HepG2 (cell line): Measurements from ENCODE around the gene MYO1G. TPM values are rescaled to one million over a fixed set of nuclear protein-coding genes. Genes with fewer than 3 reads are reported as not detected.

Experiments
- ATAC-seq: fragments of 200-7000 bp; cut with Tn5 transposase; 3 replicates; pipeline ENCODE4 v1.9.1; 2020; ENCODE audit warnings: mild to moderate bottlenecking, moderate library complexity
- BruUV-seq: library from RNA; stranded (reverse); fragments of 400-500 nt; replicated peaks from 2 replicates; lab custom pipeline; 2021; lab: Mats Ljungman, UMichigan
- CTCF ChIA-PET: fragments of 300-600 bp; formaldehyde crosslinking; extraction: SDS; loops from one replicate; lab custom pipeline; 2021; ENCODE audit warnings: low total read pairs, inconsistent platforms, low intra/inter-chr PET ratio; lab: Yijun Ruan, JAX
- POLR2A ChIA-PET: fragments of 350-600 bp; sonication (Branson Sonifier 250); formaldehyde crosslinking; loops from one replicate; lab custom pipeline; 2020; ENCODE audit warnings: antibody characterized with exemption, inconsistent platforms; lab: Yijun Ruan, JAX
- DNase-seq: peaks from one replicate; pipeline ENCODE4 v3.0.0-alpha.2; 2015; ENCODE audit warnings: low spot score
- FAIRE-seq: peaks from 3 replicates; lab custom pipeline; 2011; peaks lifted over from hg19 to GRCh38; lab: Jason Lieb, UNC
- H2AFZ ChIP-seq: one replicate; pipeline ENCODE4 v1.6.1; 2011; ENCODE audit warnings: low read length, inconsistent platforms
- H3K27ac ChIP-seq: fragments of 300-600 bp; 3 replicates; pipeline ENCODE4 v1.8.0; 2011; ENCODE audit warnings: mixed run types, mild to moderate bottlenecking, mixed read lengths, low read length, inconsistent platforms; ENCODE audit not compliant: insufficient read depth; ENCODE audit errors: extremely low read length
- H3K27me3 ChIP-seq, 2 experiments: fragments of 200-600 bp in 1 of 2; 2 replicates in 1 of 2; 3 replicates in 1 of 2; pipeline versions ENCODE4 v1.6.0 to v1.8.0; 2011; ENCODE audit warnings: low read length in 2 of 2, mild to moderate bottlenecking in 2 of 2, moderate library complexity in 2 of 2, inconsistent platforms in 1 of 2; ENCODE audit not compliant: insufficient read depth in 2 of 2, control insufficient read depth in 1 of 2
- H3K36me3 ChIP-seq, 2 experiments: fragments of 200-600 bp in 1 of 2; replicated peaks in 1 of 2; 2 replicates in 1 of 2; 3 replicates in 1 of 2; pipeline versions ENCODE4 v1.5.1 to v1.8.0; 2011; ENCODE audit warnings: low read length in 2 of 2, inconsistent platforms in 1 of 2; ENCODE audit not compliant: insufficient read depth in 2 of 2, control insufficient read depth in 1 of 2
- H3K4me1 ChIP-seq: 2 replicates; pipeline ENCODE4 v1.5.1; 2012; ENCODE audit warnings: low read length, inconsistent platforms; ENCODE audit not compliant: insufficient read depth
- H3K4me2 ChIP-seq: 2 replicates; pipeline ENCODE4 v1.6.0; 2011; ENCODE audit warnings: low read depth, low read length, inconsistent platforms
- H3K4me3 ChIP-seq, 3 experiments: fragments of 200-600 bp in 1 of 3; sonication (generic), shearing (Covaris generic) in 1 of 3; replicated peaks in 1 of 3; 2 replicates each; pipeline ENCODE4 v1.5.1; 2011 to 2016; ENCODE audit warnings: low read length in 3 of 3, inconsistent platforms in 2 of 3, low read depth in 2 of 3, mild to moderate bottlenecking in 2 of 3, control low read depth in 1 of 3, mixed read lengths in 1 of 3; ENCODE audit not compliant: insufficient read depth in 1 of 3
- H3K79me2 ChIP-seq: one replicate; pipeline ENCODE4 v1.6.1; 2011; ENCODE audit warnings: low read length, inconsistent platforms; ENCODE audit not compliant: insufficient read depth
- H3K9ac ChIP-seq: 2 replicates; pipeline ENCODE4 v1.6.0; 2011; ENCODE audit warnings: mild to moderate bottlenecking, low read depth, low read length, inconsistent platforms; ENCODE audit not compliant: insufficient read depth
- H3K9me3 ChIP-seq: 2 replicates; pipeline ENCODE4 v1.5.1; 2012; ENCODE audit warnings: mild to moderate bottlenecking, low read length
- H4K20me1 ChIP-seq: 2 replicates; pipeline ENCODE4 v1.6.0; 2011; ENCODE audit warnings: inconsistent platforms, mild to moderate bottlenecking, low read length, moderate library complexity; ENCODE audit not compliant: insufficient read depth
- GATAD1 ChIP-seq: IDR thresholded peaks from 2 replicates; pipeline ENCODE4 v1.6.1; 2016; ENCODE audit warnings: missing genetic modification reagents, missing compliant biosample characterization
- JDP2 ChIP-seq: sonication (generic); formaldehyde crosslinking; IDR thresholded peaks from 2 replicates; pipeline ENCODE4 v1.8.1; 2022; ENCODE audit warnings: missing genetic modification reagents, borderline replicate concordance
- MEF2D ChIP-seq: sonication (generic); formaldehyde crosslinking; IDR thresholded peaks from 2 replicates; pipeline ENCODE4 v1.5.1; 2020; ENCODE audit warnings: mild to moderate bottlenecking, missing genetic modification reagents
- POGZ ChIP-seq: sonication (generic); formaldehyde crosslinking; IDR thresholded peaks from 2 replicates; pipeline ENCODE4 v1.4.0; 2020; ENCODE audit warnings: mild to moderate bottlenecking, missing genetic modification reagents
- SALL2 ChIP-seq: sonication (generic); formaldehyde crosslinking; IDR thresholded peaks from 2 replicates; pipeline ENCODE4 v1.8.1; 2023; ENCODE audit warnings: mild to moderate bottlenecking, missing genetic modification reagents, inconsistent platforms
- THYN1 ChIP-seq: sonication (generic); formaldehyde crosslinking; IDR thresholded peaks from 2 replicates; pipeline ENCODE4 v1.8.1; 2023; ENCODE audit warnings: low read depth, mild to moderate bottlenecking, moderate library complexity, missing genetic modification reagents, borderline replicate concordance
- ZFP82 ChIP-seq: sonication (generic); formaldehyde crosslinking; IDR thresholded peaks from 2 replicates; pipeline ENCODE4 v1.5.1; 2020; ENCODE audit warnings: mild to moderate bottlenecking, missing genetic modification reagents, borderline replicate concordance
- ZNF317 ChIP-seq: sonication (generic); formaldehyde crosslinking; IDR thresholded peaks from 2 replicates; pipeline ENCODE4 v1.5.0; 2020; ENCODE audit warnings: mild to moderate bottlenecking, missing genetic modification reagents
- ZNF496 ChIP-seq: sonication (generic); formaldehyde crosslinking; IDR thresholded peaks from 2 replicates; pipeline ENCODE4 v1.8.1; 2023; ENCODE audit warnings: mild to moderate bottlenecking, moderate library complexity, missing genetic modification reagents; ENCODE audit not compliant: insufficient replicate concordance
- ZSCAN12 ChIP-seq: sonication (generic); formaldehyde crosslinking; IDR thresholded peaks from 2 replicates; pipeline ENCODE4 v1.9.0; 2021; ENCODE audit warnings: mild to moderate bottlenecking, missing genetic modification reagents
- WGBS: methylation state at CpG from one replicate; pipeline ENCODE4 v1.1.6; 2017; ENCODE audit warnings: low lambda C conversion rate; 5-methylcytosine and 5-hydroxymethylcytosine counted together
- in situ Hi-C: cut with HindIII; loops from 2 replicates; pipeline ENCODE4 v1.10.0; 2017; ENCODE audit warnings: low pct_unique_long_range_greater_than_20kb; ENCODE audit not compliant: extremely low pct_ligation_motif_present
- intact Hi-C: fragments of 100-400 bp; cut with micrococcal nuclease; formaldehyde crosslinking; loops from one replicate; pipeline ENCODE4 v1.10.0; 2022; ENCODE audit not compliant: unreplicated experiment
- polyA plus RNA-seq, 8 experiments: library from polyadenylated mRNA; depleted of rRNA in 3 of 8; stranded (reverse) in 7 of 8; unstranded in 1 of 8; fragments of >200 nt; fragmentation: Illumina TruSeq in 4 of 8; extraction: Trizol in 4 of 8; gene quantifications; 2 replicates each; pipeline versions ENCODE4 v1.2.1 to v1.2.3, GENCODE V29; 2011 to 2016; ENCODE audit warnings: low read depth in 4 of 8, missing spikeins in 1 of 8, mixed read lengths in 1 of 8; ENCODE audit not compliant: insufficient read depth in 1 of 8
- total RNA-seq, 5 experiments: library from RNA; depleted of rRNA; stranded (reverse); fragments of >200 nt; fragmentation: Illumina TruSeq; extraction: Trizol; gene quantifications; 2 replicates each; pipeline ENCODE4 v1.2.3, GENCODE V29; 2016; ENCODE audit warnings: low read depth in 1 of 5
- TF ChIP-seq, protein P1 (sequence below): sonication (generic); formaldehyde crosslinking; IDR thresholded peaks from 2 replicates; pipeline ENCODE4 v1.4.0; 2020; ENCODE audit warnings: missing genetic modification reagents

Gene MYO1G
- total and polyA plus RNA-seq, 2 of the 13 experiments (the other 11 are each of a cell fraction or from before 2014, with no cell fraction given), result 0.29 to 1.1 TPM

DNA sequence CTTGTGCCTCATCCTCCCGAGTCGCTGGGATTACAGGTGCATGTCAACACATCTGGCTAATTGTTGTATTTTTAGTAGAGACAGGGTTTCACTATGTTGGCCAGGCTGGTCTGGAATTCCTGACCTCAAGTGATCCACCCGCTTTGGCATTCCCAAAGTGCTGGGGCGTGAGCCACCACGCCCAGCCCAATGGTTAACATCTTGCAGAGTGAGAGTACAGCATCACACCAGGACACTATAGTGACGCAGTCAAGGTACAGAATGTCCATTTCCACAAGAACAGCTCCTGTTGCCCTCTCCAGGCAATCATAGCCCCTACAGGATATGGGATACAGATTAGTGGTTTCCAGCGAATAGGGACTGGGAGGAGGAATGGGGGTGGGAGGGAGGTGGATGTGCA is 34.0 kb downstream of the MYO1G start:
- H2AFZ ChIP-seq, result no peak overlapping the region
- H3K4me2 ChIP-seq, result no peak overlapping the region
- no peak overlapping the region for H3K4me3 ChIP-seq
- H4K20me1 ChIP-seq, result no peaks in the 10 kb centered on the region
- H3K27ac ChIP-seq, result no peak overlapping the region
- TF ChIP-seq ZFP82 (CRISPR knock-in tag) (no peak), GATAD1 (CRISPR knock-in tag) (no peak), THYN1 (CRISPR knock-in tag) (no peak), ZSCAN12 (CRISPR knock-in tag) (no peak), SALL2 (CRISPR knock-in tag) (no peak), POGZ (CRISPR knock-in tag) (no peak), MEF2D (CRISPR knock-in tag) (no peak), ZNF317 (CRISPR knock-in tag) (no peak), ZNF496 (CRISPR knock-in tag) (no peak), JDP2 (no peak)
- TF ChIP-seq, protein P1, sequence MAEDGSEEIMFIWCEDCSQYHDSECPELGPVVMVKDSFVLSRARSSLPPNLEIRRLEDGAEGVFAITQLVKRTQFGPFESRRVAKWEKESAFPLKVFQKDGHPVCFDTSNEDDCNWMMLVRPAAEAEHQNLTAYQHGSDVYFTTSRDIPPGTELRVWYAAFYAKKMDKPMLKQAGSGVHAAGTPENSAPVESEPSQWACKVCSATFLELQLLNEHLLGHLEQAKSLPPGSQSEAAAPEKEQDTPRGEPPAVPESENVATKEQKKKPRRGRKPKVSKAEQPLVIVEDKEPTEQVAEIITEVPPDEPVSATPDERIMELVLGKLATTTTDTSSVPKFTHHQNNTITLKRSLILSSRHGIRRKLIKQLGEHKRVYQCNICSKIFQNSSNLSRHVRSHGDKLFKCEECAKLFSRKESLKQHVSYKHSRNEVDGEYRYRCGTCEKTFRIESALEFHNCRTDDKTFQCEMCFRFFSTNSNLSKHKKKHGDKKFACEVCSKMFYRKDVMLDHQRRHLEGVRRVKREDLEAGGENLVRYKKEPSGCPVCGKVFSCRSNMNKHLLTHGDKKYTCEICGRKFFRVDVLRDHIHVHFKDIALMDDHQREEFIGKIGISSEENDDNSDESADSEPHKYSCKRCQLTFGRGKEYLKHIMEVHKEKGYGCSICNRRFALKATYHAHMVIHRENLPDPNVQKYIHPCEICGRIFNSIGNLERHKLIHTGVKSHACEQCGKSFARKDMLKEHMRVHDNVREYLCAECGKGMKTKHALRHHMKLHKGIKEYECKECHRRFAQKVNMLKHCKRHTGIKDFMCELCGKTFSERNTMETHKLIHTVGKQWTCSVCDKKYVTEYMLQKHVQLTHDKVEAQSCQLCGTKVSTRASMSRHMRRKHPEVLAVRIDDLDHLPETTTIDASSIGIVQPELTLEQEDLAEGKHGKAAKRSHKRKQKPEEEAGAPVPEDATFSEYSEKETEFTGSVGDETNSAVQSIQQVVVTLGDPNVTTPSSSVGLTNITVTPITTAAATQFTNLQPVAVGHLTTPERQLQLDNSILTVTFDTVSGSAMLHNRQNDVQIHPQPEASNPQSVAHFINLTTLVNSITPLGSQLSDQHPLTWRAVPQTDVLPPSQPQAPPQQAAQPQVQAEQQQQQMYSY (CRISPR knock-in tag), result no peak
- H3K27me3 ChIP-seq, result no peaks in the 10 kb centered on the region
- intact Hi-C loops (no loop called here), in situ Hi-C loops (no loop called here)
- H3K36me3 ChIP-seq, result no peaks in the 10 kb centered on the region
- DNase-seq (no peak), FAIRE-seq (no peak), ATAC-seq (no peak)
- POLR2A ChIA-PET, result no interaction called here
- no peaks in the 10 kb centered on the region for H3K9me3 ChIP-seq
- H3K79me2 ChIP-seq, result no peaks in the 10 kb centered on the region
- CTCF ChIA-PET, result no interaction called here
- H3K4me1 ChIP-seq, result no peaks in the 10 kb centered on the region
- BruUV-seq, result no TSS peak
- no peak overlapping the region for H3K9ac ChIP-seq
- 30% methylated on average over 5 of the region's 7 CpGs for WGBS
